Measurements from ENCODE around the gene HRH4. TPM values are rescaled to one million over a fixed set of nuclear protein-coding genes. Genes with fewer than 3 reads are reported as not detected.

The HRH4 gene
- total and polyA plus RNA-seq, 10 of the 15 experiments (the other 5 are each of a cell fraction or from before 2014, with no cell fraction given) = not detected

DNA sequence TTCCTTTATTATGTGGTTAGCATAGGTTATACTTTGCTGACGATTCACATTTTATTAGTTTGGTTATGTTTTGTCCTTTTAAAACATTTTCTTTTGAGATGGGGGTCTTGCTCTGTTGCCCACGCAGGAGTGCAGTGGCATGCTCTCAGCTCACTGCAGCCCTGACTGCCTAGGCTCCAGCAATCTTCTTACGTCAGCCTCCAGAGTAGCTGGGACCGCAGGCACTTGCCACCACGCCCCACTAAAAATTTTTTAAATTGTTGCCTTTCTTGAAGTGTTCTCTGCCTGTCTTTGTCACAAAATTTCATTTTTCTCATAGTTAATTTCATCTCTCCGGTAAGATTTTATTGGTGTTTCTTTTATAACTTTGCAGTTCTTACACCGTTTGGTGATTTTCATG, 18.9 kb downstream of the HRH4 start (continued):
- TF ChIP-seq ZBTB11 (CRISPR knock-in tag; IDR thresholded peaks at IDR 0.05) = no peak
- no peak for TF ChIP-seq SKIL (IDR thresholded peaks at IDR 0.05; ENCODE audit: low read depth, poor library complexity, severe bottlenecking)

DNA sequence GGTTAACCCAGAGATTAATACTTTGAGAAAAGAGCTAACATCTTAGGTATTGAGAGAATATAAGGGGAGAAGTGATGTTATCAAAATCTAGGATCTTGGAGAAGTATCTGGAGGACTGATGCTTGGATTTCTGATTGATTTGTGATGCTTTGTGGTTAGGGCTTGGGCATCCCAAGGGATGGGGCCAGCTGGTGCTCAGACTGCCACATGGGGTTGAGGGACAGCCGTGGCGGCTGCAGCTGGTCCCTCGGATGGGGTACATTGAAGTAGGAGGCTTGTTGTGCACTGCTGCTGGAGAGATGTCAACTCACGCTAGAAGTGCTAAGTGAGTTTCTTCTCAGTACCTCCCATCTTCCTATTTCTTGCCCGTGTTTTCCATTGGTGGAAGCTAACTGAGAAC, 22.4 kb downstream of the HRH4 start:
- CTCF ChIA-PET = interaction anchor here (1.0 to 8.9 kb wide), 4 partner anchors 9 to 1350 kb away, joined by 3 to 129 read pairs (median 4); no protein-coding TSS in a partner anchor
- intact Hi-C loops (cut with micrococcal nuclease; ENCODE audit: unreplicated experiment) = loop anchor here (10.0 kb wide), 1 partner anchor 48 kb away; no protein-coding TSS in a partner anchor
- no peaks in the 10 kb centered on the region for H3K79me2 ChIP-seq (ENCODE audit: control insufficient read depth, insufficient read depth, low read length)
- TF ChIP-seq GABPA (IDR thresholded peaks at IDR 0.05; ENCODE audit: low read depth) (no peak), ZNF24 (IDR thresholded peaks at IDR 0.05) (no peak)
- TF ChIP-seq, protein P1, sequence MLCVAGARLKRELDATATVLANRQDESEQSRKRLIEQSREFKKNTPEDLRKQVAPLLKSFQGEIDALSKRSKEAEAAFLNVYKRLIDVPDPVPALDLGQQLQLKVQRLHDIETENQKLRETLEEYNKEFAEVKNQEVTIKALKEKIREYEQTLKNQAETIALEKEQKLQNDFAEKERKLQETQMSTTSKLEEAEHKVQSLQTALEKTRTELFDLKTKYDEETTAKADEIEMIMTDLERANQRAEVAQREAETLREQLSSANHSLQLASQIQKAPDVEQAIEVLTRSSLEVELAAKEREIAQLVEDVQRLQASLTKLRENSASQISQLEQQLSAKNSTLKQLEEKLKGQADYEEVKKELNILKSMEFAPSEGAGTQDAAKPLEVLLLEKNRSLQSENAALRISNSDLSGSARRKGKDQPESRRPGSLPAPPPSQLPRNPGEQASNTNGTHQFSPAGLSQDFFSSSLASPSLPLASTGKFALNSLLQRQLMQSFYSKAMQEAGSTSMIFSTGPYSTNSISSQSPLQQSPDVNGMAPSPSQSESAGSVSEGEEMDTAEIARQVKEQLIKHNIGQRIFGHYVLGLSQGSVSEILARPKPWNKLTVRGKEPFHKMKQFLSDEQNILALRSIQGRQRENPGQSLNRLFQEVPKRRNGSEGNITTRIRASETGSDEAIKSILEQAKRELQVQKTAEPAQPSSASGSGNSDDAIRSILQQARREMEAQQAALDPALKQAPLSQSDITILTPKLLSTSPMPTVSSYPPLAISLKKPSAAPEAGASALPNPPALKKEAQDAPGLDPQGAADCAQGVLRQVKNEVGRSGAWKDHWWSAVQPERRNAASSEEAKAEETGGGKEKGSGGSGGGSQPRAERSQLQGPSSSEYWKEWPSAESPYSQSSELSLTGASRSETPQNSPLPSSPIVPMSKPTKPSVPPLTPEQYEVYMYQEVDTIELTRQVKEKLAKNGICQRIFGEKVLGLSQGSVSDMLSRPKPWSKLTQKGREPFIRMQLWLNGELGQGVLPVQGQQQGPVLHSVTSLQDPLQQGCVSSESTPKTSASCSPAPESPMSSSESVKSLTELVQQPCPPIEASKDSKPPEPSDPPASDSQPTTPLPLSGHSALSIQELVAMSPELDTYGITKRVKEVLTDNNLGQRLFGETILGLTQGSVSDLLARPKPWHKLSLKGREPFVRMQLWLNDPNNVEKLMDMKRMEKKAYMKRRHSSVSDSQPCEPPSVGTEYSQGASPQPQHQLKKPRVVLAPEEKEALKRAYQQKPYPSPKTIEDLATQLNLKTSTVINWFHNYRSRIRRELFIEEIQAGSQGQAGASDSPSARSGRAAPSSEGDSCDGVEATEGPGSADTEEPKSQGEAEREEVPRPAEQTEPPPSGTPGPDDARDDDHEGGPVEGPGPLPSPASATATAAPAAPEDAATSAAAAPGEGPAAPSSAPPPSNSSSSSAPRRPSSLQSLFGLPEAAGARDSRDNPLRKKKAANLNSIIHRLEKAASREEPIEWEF (IDR thresholded peaks at IDR 0.05; ENCODE audit: insufficient replicate concordance, low read depth, low read length) = no peak
- no peaks in the 10 kb centered on the region for H4K20me1 ChIP-seq (ENCODE audit: control insufficient read depth, insufficient read depth)
- H3K4me1 ChIP-seq (ENCODE audit: control insufficient read depth, insufficient read depth, low read length) = no peaks in the 10 kb centered on the region
- H3K4me3 ChIP-seq = no peak overlapping the region
- H3K36me3 ChIP-seq (ENCODE audit: control insufficient read depth in 2 of 2, insufficient read depth in 2 of 2, low read length in 1 of 2) = no peaks in the 10 kb centered on the region
- SMC1A ChIA-PET (ENCODE audit: uncharacterized antibody, unreplicated experiment) = interaction anchor here (0.9 to 1.0 kb wide), 2 partner anchors 9 to 15 kb away, joined by 3 to 6 read pairs; no protein-coding TSS in a partner anchor
- FAIRE-seq (no peak), DNase-seq (ENCODE audit: low read depth, low spot score) (no peak), ATAC-seq (no peak)
- RAD21 ChIA-PET (ENCODE audit: unreplicated experiment) = no interaction called here
- POLR2A ChIA-PET = no interaction called here
- no peaks in the 10 kb centered on the region; the same call in 2 of the 3 replicates for H3K9me3 ChIP-seq (replicated peaks; ENCODE audit: control insufficient read depth, insufficient read depth, low read length)
- H3K4me2 ChIP-seq (ENCODE audit: control insufficient read depth, insufficient read depth) = no peak overlapping the region
- in situ Hi-C loops (cut with MboI) = no loop called here
- H2AFZ ChIP-seq (ENCODE audit: control insufficient read depth, low read depth, low read length) = no peak overlapping the region
- H3K9ac ChIP-seq (ENCODE audit: control insufficient read depth, insufficient read depth, low read length) = no peak overlapping the region
- no peak overlapping the region for H3K27ac ChIP-seq (ENCODE audit: control insufficient read depth, insufficient read depth)
- BruUV-seq (replicated peaks) = no TSS peak
- peaks cover 0 to 4% of the 10 kb centered on the region in 2 experiments; a peak in 2 of 4 replicates for H3K27me3 ChIP-seq (replicated peaks in 1 of 2; ENCODE audit: control insufficient read depth in 2 of 2, insufficient read depth in 2 of 2, low read length in 1 of 2)
- WGBS (ENCODE audit: insufficient coverage, insufficient replicate concordance, low lambda C conversion rate, missing lambda C conversion rate) = 29% methylated on average over 5 of the region's 5 CpGs

All from GM12878 (cell line).